GM12892 (cell line): ENCODE measurements around the gene RSL24D1.

Experiments
- DNase-seq: peaks from one replicate; pipeline ENCODE4 v3.0.0; 2011; ENCODE audit not compliant: insufficient read length
- FAIRE-seq: peaks from 2 replicates; lab custom pipeline; 2011; peaks lifted over from hg19 to GRCh38; lab: Jason Lieb, UNC
- POLR2A ChIP-seq: IDR thresholded peaks from 2 replicates; pipeline ENCODE4 v1.6.1; 2011; ENCODE audit warnings: low read depth, low read length, control low read depth
- POLR2AphosphoS5 ChIP-seq: IDR thresholded peaks from 2 replicates; pipeline ENCODE4 v1.6.1; 2011; ENCODE audit warnings: low read depth, low read length, control low read depth
- TAF1 ChIP-seq: IDR thresholded peaks from 2 replicates; pipeline ENCODE4 v1.6.1; 2011; ENCODE audit warnings: low read depth, mild to moderate bottlenecking, control low read depth, low read length, borderline replicate concordance

Gene RSL24D1

GRCh38 chr15:55133972-55134371, 62.8 kb downstream of the RSL24D1 start:
- DNase-seq: no peak
- TF ChIP-seq TAF1 (no peak), POLR2AphosphoS5 (no peak), POLR2A (no peak)
- FAIRE-seq: no peak

DNA sequence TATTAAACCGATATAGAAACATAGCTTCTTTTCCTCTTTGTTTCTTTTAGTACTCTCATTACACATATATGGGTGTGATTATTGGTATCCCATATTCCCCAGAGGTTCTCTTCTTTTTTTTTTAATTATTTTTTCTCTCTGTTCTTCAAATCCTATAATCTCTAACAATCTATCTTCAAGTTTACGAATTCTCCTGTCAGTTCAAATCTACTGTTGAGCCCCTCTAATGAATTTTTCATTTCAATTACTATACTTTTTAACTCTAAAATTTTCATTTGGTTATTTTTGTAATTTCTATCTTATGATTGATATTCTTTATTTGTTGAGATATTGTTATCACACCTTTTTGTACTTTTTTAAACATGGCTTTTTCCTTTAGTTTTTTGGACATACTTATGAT, 64.1 kb downstream of the RSL24D1 start:
- DNase-seq: no peak
- TF ChIP-seq POLR2A (no peak), POLR2AphosphoS5 (no peak), TAF1 (no peak)
- FAIRE-seq: no peak
